SK-N-SH treated with all-trans-retinoic acid at 6 μM for 48 hours (cell line): ENCODE results near the gene ISY1.

Source experiments
- GLIS3 ChIP-seq: fragments of 250-450 bp; sonication (Bioruptor Pico); IDR thresholded peaks from 2 replicates; pipeline ENCODE4 v1.5.0; 2020; ENCODE audit warnings: mild to moderate bottlenecking, moderate library complexity
- ISL1 ChIP-seq: fragments of 250-450 bp; sonication (Bioruptor Pico); IDR thresholded peaks from 2 replicates; pipeline ENCODE4 v2.1.2; 2022; ENCODE audit warnings: mild to moderate bottlenecking, moderate library complexity
- RARB ChIP-seq: fragments of 250-450 bp; sonication (Bioruptor Pico); IDR thresholded peaks from 2 replicates; pipeline ENCODE4 v1.8.0; 2021; ENCODE audit warnings: mild to moderate bottlenecking, moderate library complexity
- ZFP3 ChIP-seq: fragments of 250-450 bp; sonication (Bioruptor Pico); IDR thresholded peaks from 2 replicates; pipeline ENCODE4 v1.5.0; 2020; ENCODE audit warnings: mild to moderate bottlenecking, moderate library complexity
- ZFP30 ChIP-seq: fragments of 450-650 bp; formaldehyde crosslinking; IDR thresholded peaks from 2 replicates; pipeline ENCODE4 v1.5.0; 2022; ENCODE audit warnings: mild to moderate bottlenecking, moderate library complexity
- ZNF8 ChIP-seq: fragments of 450-650 bp; formaldehyde crosslinking; IDR thresholded peaks from 2 replicates; pipeline ENCODE4 v1.5.0; 2020; ENCODE audit warnings: mild to moderate bottlenecking, moderate library complexity
- TF ChIP-seq, protein P1 (sequence below): fragments of 250-450 bp; sonication (Bioruptor Pico); IDR thresholded peaks from 2 replicates; pipeline ENCODE4 v1.5.1; 2021; ENCODE audit warnings: mild to moderate bottlenecking, moderate library complexity
- TF ChIP-seq, protein P2 (sequence below): fragments of 250-450 bp; sonication (Bioruptor Pico); IDR thresholded peaks from 2 replicates; pipeline ENCODE4 v1.8.0; 2020; ENCODE audit warnings: mild to moderate bottlenecking, moderate library complexity, borderline replicate concordance

DNA sequence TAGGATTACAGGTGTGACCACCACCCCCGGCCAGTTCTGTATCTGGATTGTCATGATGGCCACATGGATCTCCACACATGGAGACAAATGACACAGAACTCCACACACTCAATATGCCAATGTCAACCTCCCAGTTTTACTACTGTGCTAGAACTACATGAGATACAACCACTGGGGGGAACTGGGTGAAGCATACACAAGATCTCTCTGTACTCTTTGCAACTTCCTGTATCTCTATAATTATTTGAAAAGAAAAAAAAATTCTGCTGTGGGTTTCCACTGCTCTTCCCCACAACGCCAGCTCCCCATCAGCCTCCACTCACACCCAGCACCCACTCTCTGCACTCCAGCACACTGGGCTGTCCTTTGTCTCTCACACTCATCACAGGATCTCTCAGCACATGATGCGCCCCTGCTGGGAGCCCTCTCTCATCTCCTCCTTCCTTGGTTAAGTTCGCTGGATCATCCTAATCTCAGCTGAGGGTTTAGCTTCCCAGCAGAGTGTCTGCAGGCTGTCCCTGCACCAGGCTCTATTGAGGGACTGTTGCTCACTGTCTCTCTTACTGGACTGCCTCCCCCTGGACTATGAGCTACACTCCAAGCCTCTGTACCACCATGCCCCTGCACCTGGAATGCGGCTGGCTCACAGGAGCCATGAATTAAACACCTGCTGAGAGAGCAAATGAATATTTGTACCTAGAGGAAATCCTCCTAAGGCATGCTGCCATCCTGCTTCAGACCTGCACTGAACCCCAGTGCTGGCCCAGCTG, 28.6 kb downstream of the ISY1 start:
- TF ChIP-seq, protein P1, sequence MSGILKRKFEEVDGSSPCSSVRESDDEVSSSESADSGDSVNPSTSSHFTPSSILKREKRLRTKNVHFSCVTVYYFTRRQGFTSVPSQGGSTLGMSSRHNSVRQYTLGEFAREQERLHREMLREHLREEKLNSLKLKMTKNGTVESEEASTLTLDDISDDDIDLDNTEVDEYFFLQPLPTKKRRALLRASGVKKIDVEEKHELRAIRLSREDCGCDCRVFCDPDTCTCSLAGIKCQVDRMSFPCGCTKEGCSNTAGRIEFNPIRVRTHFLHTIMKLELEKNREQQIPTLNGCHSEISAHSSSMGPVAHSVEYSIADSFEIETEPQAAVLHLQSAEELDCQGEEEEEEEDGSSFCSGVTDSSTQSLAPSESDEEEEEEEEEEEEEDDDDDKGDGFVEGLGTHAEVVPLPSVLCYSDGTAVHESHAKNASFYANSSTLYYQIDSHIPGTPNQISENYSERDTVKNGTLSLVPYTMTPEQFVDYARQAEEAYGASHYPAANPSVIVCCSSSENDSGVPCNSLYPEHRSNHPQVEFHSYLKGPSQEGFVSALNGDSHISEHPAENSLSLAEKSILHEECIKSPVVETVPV (CRISPR knock-in tag): no peak
- TF ChIP-seq ISL1 (CRISPR knock-in tag) (no peak), ZFP30 (no peak), GLIS3 (CRISPR knock-in tag) (no peak), ZFP3 (no peak), ZNF8 (CRISPR knock-in tag) (no peak), RARB (CRISPR knock-in tag) (no peak)
- TF ChIP-seq, protein P2, sequence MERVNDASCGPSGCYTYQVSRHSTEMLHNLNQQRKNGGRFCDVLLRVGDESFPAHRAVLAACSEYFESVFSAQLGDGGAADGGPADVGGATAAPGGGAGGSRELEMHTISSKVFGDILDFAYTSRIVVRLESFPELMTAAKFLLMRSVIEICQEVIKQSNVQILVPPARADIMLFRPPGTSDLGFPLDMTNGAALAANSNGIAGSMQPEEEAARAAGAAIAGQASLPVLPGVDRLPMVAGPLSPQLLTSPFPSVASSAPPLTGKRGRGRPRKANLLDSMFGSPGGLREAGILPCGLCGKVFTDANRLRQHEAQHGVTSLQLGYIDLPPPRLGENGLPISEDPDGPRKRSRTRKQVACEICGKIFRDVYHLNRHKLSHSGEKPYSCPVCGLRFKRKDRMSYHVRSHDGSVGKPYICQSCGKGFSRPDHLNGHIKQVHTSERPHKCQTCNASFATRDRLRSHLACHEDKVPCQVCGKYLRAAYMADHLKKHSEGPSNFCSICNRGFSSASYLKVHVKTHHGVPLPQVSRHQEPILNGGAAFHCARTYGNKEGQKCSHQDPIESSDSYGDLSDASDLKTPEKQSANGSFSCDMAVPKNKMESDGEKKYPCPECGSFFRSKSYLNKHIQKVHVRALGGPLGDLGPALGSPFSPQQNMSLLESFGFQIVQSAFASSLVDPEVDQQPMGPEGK (CRISPR knock-in tag): no peak
